DMS 273 (cell line): ENCODE data around the gene PALM2AKAP2.

Source experiments
- DNase-seq: peaks from one replicate; lab custom pipeline; 2025; ENCODE audit not compliant: unreplicated experiment; lab: John Stamatoyannopoulos, UW

Gene PALM2AKAP2

GRCh38 chr9:109779711-109780452, at the start of gene PALM2AKAP2:
PALM2AKAP2 (plus strand) TSS chr9:109780198; CDS start chr9:109780489, 291 bp downstream.
- DNase-seq: peak; percentile 92

DNA sequence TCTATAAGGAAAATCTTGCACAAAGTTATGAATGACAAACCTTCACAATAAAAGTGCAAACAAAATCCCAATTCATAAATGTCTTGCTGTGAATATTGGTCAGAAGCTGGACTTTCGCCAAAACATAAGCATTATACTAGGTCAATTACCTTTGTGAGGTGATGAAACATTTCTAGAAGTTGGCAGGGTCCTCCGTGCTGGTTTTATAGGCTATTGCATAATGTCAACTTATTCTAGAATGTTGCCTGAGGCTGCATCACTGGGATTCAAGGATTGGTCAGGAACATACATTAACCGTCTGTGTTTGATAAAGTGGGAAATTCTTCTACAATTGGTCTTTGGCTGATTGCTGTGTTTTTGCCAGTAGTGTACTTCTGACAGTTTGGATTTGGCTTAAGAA, 49.8 kb upstream of the PALM2AKAP2 start:
- peak; percentile 19 for DNase-seq

GRCh38 chr9:109733690-109734089, 46.3 kb upstream of the PALM2AKAP2 start:
- DNase-seq: no peak

GRCh38 chr9:109734814-109735213, 45.2 kb upstream of the PALM2AKAP2 start:
- no peak for DNase-seq

GRCh38 chr9:109735801-109736200, 44.2 kb upstream of the PALM2AKAP2 start:
- no peak for DNase-seq

- no peak for DNase-seq
These were observed 42.7 kb upstream of the PALM2AKAP2 start for GRCh38 chr9:109737295-109737694.

DNA sequence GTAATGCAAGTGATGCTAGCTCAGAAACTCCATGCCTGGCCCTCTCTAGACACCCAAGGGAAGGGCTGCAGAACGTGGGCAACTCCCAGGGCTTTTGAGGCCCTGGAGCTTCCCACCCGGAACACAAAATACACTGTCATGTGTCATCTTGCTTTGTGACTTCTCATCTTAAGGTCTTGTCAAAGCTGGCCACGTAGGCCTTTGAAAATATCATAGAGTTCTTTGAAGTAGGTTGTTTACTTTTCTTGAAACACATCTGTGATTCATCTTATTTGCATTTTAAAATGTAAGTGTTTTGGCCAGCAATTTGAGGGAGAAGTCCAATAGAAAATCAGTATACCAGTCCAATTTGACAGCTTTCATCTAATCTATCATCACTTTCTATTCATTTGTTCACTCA, 40.2 kb upstream of the PALM2AKAP2 start:
- no peak for DNase-seq

GRCh38 chr9:109742776-109743348, 37.1 kb upstream of the PALM2AKAP2 start:
- DNase-seq: no peak

GRCh38 chr9:109743696-109744095, 36.3 kb upstream of the PALM2AKAP2 start:
- DNase-seq: no peak

DNA sequence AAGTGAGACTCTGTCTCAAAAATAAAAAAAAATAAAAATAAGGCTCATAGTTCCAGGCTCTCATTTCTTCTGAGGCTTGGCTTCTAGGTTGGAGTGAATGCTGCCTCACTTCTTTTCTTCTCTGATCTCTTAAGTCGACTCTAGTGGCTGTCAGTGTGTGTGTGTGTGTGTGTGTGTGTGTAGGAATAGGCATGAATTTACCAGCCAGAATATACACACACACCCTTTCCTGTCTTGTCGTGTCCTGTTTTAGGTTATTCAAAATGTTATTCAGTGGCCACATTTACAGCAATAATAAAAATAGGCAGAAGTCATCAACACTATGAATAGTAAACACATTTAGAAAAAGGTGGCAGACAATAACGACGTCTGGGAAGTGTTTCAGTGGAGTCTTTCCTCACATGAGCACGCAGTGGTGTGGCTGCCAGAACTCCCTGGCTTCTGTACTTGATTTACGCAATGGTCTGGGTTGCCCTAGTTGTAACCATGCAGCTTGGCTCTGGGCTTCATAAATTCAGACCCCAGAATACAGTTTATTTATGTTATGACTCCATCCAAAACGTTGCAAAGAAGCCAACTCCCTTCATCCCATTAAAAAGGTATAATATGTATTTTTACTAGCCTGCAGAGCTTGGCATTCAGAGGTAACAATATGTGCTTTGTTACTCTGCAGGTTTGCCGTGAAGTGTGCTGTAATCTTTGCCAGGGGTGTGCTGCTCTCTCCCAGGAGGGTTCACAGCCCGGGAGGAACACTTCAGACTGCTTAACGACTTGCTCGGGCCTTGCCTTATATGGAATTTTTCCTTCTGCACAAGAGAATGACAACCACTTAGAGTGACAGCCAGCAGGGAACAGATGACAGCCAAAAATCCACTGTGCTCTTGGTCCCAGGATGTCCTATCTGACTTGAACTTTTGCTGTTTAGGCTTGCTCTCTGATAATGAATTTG, 34.4 kb upstream of the PALM2AKAP2 start:
- DNase-seq: peak; percentile 31

GRCh38 chr9:109751253-109751652, 28.7 kb upstream of the PALM2AKAP2 start:
- no peak for DNase-seq

- DNase-seq: no peak
These were observed 26.7 kb upstream of the PALM2AKAP2 start for GRCh38 chr9:109753308-109753707.

GRCh38 chr9:109755040-109755439, 25.0 kb upstream of the PALM2AKAP2 start:
- no peak for DNase-seq

DNA sequence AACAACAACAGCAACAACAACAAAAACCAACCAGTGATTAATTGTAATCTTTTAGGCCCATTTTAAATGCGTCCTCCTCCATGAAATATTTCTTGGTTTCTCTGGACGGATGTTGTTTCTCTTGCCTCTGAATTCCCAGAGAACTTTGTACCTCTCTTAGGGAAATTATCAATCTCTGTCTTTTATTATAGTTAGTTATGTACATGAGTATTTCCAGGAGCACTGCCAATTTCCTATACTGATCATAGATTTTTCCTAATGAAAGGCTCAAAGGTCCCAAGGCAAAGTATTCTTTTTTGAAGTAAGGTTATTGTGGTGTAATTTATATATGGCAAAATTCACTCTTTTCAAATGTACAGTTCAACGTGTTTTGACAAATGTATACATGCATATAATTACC, 20.4 kb upstream of the PALM2AKAP2 start:
- no peak for DNase-seq

DNA sequence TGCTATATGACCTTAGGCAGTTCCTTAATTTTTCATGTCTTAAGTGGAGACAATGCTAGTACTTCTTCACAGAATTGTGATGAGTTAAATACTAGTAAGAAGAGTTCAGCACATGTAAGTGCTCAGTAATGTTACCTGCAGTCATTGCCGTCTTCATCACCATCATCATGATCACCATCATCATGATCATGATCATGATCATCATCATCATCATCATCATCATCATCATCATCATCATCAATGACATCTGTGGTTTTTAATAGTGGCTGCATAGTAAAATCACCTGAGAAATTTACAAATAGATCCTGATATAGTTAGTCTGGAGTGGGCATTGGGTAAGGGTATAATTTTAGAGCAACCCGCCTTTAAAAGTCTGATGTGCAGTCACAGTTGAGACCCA, 14.7 kb upstream of the PALM2AKAP2 start:
- no peak for DNase-seq

GRCh38 chr9:109765830-109766229, 14.2 kb upstream of the PALM2AKAP2 start:
- no peak for DNase-seq

DNA sequence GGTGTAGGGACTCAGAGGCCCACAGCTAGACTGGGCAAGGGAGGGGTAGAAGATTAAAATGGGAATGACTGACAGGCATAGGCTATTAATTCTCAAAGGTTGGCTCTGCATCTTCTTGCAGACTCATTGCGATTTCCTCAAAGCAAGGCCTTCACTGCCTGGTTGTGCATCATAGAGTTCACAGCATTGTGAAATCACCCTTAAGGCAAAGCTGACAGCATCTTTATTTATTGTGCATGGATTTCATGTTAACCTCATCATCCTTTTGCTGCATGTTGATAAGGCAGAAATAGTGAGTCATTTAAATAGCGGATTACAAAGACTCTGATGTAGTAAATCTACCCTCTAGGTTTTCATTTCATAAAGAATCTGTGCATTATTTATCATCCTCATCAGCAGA, 13.6 kb upstream of the PALM2AKAP2 start:
- no peak for DNase-seq

- no peak for DNase-seq
These were observed 12.6 kb upstream of the PALM2AKAP2 start for GRCh38 chr9:109767404-109767803.

DNA sequence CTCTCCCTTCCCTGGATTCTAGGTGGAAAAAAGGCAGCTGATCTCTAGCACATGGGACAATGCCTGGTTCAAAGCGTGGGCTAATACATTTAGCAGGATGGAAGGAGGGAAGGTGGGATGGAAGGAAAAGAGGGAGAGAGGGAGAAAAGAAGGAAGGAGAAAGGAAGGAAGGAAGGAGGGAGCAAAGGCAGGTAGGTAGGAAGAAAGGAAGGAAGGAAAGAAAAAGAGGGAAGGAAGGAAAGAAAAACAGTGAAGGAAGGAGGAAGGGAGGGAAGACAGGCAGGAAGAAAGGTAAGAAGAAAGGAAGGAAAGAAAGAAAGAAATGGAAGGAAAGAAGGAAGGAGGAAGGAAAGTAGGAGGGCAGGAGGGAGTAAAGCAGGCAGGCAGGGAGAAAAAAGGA, 12.2 kb upstream of the PALM2AKAP2 start:
- no peak for DNase-seq

GRCh38 chr9:109769250-109769649, 10.7 kb upstream of the PALM2AKAP2 start:
- peak; percentile 23 for DNase-seq

DNA sequence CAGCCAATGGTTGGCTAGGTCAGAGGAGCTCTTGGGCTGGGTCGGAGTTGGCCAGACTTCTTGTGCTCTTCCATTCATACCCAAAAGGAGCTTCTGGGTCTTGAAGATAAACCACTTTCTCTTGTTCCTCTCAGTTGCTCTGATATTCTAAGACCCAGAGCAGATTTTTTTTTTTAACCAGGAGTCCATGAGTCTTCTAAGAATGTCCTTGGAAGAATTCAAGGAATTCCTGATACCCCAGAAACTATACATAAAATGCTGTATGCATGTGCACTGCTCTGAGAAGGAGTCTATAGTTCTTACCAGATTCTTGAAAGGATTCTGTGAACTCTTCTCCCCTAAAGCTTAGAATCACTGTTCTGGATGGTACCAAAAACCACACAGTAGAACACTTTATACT, 9.9 kb upstream of the PALM2AKAP2 start:
- no peak for DNase-seq

DNA sequence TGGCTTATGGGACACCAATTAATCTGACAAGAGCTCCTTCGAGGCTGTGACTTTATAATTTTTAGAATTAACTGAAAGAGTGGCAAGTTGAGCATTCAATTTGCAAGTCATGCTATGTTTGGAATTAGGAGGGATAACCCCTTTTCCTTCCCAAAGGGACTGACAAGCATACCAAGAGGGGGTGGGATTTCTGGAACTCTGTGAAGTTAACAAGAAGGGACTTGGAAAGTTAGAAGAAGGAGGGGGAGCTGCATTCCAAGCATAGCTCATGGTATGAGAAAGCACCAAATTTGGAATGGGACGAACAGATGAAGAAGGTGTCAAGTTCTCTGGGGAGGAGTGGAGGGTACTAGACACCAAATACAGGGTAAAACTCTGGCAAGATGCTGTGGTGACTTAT, 8.9 kb upstream of the PALM2AKAP2 start:
- no peak for DNase-seq
